NOMO-1 treated with dmso at 0.1 percent for 144 hours (cell line): ENCODE results near the gene KDM2B.

Source experiments
- DNase-seq: peaks from one replicate; lab custom pipeline; 2025; ENCODE audit not compliant: unreplicated experiment; lab: John Stamatoyannopoulos, UW

KDM2B gene

DNA sequence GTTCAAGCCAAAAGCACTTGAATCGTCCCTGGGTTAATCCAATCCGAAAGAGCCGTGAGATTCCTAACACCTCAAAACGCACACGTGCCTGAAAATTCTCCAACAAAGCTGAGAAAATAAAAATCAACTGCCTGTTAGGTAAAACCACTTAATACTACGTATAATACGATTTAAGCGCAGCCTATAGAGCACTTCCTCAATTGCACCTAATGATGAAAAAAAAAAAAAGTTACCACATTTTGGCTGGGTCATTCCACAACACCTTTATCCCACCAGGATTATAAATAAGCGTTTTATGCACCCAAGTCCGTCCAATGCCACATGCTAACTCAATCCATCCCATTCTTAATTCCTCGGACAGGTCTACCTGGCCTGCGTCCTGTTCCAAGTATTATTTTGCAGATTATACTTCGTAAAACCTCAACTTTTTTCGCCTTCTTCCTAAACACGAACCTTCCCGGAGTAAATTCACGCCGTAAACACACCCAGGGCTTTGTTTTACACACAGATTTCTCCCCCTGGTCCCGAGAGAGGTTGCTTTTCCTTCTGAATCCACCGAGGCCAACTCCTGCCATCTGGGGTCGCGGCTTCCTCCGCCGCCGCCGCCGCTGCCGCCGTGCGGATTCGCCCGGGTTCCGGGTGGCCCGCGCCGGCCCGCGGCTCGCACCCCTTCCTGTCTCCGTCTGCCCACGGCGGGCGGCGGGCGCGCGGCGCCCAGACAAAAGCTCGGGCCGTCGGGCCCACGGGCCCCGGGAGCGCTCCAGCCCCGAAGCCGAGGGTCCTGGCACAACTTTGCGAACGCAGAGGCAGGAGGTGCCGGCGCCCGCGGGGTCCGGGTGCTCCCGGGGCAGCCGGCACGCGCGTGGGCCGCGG, 114.7 kb downstream of the KDM2B start:
- peak; percentile 31 for DNase-seq

DNA sequence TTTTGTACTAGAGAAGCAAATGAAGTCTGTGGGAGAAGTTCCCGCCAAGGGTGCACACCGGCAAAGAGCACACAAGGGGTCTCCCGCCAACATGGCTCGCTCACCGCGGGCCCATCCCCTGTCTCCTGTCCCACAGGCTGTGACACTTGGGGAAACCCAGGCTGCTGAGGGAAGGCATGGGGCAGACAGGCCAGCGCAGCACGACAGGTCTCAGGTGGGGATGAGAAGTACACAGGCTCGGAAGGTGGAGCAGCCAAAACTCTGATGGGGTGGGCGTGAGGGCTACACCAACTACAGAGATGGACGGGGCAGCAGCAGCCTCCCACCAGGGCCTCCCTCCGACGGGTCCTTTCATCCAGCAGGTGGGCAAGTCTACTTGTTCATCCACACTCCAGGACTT, 116.5 kb downstream of the KDM2B start:
- no peak for DNase-seq

DNA sequence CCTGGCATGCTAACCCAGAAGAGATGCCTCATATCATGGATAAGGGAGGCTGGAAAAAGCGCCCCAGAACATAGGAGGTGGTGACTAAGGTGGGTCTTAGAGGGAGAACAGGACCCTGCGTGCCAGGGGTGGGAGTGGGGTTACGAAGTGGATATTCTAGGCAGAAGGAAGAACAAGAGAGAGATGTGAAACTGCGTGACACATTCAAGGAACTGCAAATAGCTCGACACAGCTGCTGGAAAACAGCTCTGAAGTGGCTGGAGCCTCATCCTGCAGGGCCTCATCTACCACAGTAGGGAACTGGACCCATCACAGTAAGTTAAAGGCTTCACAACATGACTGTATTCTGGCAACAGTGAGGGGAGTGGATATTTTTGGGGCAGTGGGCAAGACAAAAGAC, 119.8 kb downstream of the KDM2B start:
- DNase-seq = peak; percentile 50

DNA sequence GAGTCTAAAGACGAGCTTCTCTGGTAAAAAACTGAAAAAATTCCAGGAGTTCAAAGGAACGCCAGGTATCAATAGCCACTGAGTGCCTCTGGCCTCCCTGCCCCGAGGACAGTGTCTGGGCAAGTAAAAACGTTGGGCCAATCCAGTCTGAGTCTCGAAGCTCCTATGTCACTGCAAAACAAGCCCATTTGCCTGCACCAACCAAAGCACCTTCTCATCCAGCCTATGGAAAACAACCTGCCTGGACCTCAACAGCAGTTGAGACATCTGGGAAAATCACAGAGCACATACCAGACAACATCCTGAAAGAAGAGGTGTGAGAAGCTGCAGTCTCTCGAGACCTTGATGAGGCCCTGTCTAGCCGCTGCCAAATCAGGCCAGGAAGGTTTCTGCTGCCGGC, 124.3 kb downstream of the KDM2B start:
- DNase-seq = no peak

DNA sequence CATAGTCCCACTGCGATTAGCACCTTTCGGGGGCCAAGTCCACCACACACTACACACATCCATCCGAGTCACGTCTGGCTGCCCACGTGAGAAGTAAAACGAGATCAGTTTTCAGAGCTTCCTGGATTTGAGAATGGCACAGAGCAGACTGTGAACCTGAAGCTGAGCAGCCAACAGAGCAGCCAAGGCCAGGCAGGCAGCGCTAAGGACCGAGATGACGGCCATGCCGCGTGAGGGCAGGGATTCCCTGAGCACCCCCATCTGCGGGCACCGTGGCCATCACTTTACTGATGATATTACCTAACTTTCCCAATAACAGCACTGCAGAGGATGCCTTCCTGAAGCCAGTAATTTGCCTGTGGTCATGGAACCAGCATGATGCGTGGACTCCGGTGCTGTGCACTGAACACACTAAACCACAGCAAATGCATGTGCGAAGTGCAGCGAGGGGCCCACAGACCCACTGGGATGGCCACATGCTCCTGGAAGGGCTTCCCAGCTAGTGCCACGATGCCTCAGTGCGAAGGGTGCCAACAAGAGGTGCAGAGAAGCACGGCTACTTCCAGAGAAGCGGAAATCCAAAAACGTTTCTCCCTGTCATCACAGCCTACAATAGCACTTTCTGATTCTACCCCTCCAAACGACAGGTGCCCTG, 124.9 kb downstream of the KDM2B start:
- DNase-seq = no peak

DNA sequence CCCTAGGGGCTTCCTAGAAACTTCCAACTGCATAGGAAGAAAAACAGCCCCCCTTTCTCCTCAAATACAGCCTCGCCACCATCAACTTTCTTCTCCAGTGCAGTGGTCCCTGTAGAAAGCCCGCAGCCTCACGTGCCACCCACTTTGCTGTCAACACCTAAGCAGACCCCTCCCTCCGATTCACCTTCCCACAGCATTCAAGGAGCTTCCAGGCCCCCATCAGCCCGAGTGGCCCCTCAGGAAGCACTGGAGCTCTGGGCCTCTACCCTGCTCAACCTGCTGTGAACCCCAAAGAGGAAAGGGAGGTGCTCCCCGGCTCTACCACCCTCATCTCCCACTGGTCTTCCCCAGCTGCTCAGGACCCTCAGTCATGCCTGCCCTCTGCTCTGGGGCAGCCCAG, 125.9 kb downstream of the KDM2B start:
- no peak for DNase-seq

DNA sequence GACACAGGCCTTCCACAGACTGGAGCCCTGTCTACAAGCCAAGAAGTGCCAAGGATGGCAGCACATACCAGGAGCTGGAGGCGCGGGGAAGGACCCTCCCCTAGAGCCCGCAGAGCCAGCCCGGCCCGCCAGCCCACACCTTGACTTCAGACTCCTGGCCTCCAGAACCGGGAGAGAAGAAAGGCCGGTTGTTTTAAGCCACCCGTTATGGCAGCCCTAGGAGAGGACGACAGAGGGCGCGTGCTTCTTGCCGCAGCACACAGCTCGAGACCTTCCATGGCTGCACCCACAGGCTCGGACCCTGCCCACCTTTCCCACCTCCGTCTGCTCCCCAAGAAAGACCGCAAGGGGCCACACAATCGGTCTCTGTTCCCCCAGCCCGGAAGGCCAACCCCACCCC, 127.2 kb downstream of the KDM2B start:
- DNase-seq = no peak

DNA sequence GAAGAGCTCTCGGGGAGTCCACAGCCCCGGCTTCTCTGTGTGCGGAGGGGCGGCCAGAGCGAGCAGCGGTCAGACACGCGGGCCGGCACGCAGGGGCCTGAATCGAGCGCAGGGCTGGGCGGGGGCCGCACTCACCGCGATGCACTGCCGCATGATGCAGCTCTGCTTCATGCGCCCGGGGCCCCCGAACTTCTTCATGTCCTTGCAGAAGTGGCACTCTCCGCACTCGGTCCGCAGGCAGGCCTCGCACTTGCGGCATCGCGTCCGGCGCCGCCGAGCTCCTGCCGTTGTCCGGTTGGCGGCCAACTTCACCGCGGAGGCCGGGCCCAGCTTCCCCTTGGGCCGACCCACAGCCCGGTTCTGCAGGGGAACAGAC, 127.8 kb downstream of the KDM2B start:
- no peak for DNase-seq

DNA sequence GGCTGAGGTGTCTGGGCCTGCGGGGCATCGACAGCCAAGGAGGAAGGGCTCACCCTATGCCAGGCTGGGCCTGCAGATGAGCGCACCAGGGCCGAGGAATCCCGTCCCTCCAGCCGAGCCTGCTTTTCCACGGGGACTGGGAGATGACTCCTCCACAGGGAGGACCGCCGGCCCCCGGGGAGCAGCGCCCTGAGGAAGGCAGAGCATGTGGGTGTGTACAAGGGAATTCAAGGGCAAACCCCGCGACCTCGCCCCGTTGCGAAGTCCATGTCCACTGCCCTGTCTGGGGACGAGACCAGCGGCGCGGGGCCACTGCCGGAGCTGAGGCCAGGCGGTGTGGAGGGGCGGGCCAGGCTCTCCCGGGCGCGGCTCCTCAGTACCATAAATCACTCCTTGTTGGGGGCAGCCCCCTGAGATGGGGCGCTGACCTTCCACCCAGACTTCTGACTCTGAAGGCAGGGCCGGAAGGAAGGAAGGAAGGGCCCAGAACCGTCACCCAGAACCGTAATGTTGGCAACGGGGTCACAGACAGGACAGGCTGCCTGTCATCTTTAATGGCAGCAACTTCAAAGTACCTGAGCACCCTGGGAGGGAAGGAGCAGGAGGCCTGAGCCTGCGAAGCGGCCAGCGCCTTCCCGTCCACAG, 128.4 kb downstream of the KDM2B start:
- no peak for DNase-seq

DNA sequence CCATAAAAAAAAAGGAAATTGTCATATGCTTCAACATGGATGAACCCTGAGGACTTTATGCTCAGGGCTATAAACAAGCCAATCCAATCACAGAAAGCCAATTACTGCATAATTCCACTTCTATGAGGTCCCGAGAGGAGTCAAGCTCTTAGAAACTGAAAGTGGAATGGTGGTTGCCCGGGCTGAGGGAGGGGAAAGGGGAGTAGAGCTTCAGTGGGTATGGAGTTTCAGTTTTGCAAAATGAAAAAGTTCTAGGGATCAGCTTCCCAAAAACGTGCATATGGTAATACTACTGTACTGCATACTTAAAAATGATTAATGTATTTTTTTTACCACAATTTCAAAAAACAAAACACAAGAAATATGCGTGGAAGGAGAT, 128.9 kb downstream of the KDM2B start:
- peak; percentile 29 for DNase-seq

DNA sequence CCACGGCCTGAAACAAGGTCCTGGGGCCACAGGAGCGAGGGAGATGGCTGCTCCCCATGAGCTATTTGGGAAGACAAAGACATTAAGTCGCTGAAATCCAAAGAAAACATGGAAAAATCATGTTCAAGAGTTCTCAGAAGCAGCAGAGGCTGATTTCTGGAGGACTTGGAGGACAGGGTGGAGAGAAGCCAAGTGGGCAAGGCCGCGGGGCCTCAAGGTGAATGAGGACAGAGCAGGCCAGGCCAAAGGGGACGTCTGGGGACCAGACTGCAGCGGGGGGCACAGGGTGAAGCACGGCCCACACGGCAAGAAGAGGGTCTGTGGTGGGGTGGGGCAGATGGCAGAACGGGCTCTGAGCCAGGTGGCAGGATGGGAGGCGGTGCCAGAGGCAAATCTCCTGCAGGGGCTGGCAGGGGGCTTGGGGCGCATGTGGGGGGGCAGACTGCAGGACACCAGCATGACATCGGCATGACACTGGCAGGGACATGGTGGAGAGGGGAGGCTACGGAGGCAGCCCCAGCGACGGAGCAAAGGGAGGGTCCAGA, 132.0 kb downstream of the KDM2B start:
- no peak for DNase-seq

DNA sequence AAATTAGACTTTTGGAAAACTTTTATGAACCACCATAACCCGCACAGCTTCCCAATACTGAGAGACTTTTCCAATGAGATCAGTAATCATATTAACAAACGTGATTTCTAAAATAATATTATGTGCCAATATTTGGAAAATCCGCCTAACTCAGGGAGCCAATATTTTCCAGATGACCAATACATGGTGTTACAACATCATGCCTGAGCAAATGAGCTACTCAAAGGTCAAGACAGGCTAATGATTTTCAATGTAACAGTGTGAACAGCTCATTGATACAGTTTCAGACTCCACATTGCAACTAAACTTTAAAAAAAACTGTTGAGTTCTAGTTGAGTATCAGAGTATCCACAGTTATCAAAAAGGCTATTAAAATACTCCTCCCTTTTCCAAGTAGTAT, 134.1 kb downstream of the KDM2B start:
- DNase-seq = no peak

DNA sequence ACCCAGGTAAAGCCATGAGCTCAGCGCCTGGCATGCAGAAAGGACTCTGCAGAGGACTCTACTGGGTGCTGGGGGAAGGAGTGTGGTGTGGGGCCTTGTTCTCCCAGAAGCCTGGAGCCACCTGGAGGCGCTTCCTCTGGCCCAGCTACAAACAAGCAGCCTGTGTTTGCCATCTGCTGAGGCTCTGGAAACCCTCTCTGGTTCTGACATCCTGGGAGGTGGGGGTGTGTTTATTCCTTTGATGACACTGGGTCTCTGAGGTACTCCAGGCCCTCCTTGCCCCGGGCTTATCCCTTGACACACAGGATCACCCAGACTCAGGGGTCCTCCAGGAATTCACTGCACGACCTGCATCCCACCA, 136.0 kb downstream of the KDM2B start:
- no peak for DNase-seq

DNA sequence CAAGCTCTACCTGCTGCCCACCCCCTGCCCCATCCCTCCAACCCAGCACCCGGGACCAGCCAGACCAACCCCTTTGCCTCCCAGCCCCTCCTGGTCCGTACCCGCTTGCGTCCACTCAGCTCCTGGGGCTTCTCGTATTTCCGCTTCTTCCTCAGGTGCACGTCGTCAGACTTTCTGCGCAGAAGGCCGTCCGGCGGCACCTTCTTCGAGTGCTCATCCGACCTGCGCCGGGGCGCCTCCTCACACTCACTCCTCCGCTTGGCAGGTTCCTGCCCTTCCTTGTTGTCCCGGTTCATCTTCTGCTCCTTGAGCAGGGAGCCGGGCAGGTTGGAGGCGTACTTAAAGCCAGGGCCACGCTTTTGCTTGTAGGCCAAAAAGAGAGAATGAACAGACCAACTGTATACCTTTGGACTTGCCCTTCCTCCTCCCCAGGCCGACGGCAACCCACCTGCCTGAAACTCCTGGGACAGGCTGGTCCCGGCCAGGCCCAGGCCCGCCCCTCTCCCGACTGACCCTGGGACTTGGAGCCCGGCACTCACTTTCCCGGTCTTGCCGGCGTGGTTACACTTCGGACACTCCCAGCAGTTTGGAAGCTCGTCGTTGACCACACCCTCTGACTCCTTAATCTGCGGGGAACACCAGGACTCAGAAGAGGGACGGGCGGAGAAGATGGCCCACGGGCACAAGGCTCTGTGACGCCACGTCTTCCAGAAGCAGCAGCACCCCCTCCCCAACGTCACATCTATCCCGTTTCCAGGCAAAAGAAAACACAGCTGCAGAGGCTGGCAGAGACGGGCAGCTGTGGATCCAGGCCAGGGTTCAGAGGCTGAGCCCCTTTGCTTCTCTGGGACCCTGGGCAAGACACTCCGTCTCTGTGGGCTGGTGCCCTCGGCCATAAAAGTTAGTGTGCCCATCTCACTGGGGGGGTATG, 136.6 kb downstream of the KDM2B start:
- no peak for DNase-seq

DNA sequence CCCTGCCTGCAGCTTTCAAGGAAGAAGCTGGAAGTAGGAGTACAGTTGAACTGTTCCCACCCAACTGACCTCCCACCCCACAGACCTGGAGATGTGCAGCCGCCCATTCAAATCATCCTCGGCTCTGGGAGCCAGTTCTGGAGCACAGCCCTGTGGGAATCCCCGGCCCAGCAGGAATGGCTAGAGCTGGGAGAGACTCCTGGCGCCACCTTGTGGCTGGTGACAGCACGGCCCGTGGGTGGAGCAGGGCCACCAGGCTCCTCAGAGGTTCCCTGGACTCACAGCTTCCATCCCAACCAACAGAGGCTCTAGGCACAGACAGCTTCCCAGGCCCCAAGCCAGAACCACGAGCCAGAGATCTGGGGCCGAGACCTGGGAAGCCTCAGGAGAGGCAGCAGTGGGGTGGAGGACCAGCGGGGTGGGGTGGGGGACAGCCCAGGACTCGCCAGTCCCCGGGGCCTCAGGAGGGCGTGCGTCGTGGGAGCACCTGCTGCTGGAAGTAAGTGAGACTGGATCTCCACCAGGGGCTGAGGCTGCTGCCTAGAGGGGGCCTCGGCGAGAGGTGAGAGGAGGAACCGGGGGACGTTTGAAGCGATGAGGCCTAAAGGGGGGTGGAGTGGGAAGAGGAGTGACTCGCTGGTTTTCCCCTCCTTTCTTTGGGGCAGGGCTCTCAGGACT, 137.5 kb downstream of the KDM2B start:
- DNase-seq = no peak

DNA sequence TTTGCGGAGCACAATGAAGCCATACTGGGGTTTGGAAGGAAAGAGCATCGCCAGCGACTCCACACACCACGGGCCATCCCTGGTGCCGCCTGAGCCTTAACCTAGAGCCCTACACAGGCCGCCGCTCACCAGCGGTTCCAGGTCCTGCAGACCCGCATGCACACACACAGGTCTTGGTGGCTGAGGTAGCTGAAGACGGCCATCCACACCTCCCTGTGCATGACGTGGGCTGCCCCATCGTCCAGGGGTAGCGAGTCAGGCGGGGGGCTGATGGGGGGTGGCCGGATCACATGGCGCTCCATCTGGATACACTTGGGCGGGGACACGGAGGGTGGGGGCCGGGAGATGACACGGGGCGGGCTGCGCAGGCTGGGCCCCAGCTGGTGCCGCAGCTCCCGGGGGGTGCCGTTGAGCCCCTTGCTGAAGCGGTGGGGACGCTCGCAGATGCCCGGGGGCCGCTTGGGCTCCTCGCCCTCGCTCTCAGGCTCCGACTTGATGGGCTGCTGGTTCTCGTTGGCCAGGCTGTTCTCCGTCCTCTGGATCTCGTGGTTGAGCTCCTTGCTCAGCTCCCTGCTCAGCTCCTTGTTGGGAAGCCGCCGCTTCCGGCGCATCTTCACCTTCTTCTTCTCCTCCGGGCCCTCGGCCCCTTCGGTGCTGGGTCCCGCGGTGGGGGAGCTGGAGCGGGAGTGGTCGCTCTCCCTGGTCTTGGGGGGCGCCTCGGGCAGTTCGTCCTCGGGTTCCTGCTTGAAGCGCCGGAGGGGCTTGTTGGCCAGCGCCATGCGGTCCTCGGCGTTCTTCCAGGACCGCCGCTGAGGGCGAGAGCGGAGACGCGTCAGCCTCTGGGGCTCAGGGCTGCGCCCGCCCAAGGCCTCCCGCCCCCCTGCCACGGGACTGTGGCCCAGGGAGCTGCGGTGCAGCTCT, 138.5 kb downstream of the KDM2B start:
- no peak for DNase-seq

DNA sequence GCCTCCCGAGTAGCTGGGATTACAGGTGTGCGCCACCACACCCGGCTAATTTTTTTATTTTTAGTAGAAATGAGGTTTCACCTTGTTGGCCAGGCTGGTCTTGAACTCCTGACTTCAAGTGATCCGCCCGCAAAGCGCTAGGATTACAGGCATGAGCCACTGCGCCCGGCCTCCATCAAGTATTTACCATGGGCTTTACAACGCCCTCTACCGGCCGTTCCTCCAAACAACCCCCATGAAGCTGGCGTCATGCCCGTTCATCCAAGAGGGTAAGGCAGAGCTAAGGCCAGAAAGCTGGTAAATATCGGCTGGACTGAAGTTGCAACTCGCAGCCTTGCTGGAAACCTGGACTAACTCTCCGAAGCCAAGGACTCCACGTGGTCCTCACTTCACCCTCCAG, 139.3 kb downstream of the KDM2B start:
- DNase-seq = no peak

DNA sequence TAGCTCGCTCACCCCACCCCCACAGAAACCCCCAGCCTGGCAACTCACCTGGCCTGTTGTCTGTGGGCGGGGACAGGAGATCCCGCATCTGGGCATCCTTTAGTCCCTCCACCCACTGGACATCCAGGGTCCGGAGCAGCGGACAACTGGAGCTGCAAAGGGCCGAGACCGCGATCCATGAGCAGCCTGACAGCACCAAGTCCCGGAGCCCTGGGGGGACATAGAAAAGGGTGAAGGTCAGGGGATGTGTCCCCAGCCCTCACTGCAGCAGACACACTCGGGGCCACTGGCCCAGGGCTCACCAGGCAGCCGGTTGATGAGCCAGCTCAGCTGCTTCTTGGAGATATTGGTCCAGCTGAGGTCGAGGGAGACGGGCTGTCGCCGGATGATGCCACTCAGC, 140.1 kb downstream of the KDM2B start:
- DNase-seq = no peak

DNA sequence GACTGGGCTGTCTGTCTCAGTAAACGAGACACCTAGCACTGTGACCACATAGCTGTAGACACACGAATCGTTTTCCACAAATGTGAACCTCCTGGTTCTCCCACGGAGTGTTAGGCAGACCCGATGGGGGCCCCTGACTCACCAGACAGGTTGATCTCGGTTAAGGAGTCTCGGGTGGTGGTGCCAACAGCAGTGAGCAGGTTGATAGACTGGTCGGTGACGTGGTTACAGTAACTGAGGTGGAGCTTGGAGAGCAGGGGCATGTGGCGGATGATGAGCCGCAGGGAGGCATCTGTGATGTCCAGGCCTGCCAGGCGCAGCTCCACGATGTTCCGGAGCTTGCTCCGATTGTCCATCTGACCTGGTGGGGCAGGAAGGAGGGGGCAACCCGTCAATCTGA, 141.1 kb downstream of the KDM2B start:
- DNase-seq = no peak
